NCI-H1694 treated with DMSO at 0.1 percent for 48 hours (cell line): ENCODE measurements around the gene PTPRB.
A peak's percentile ranks its signal among the peaks of the same experiment; 100 is the strongest.

Experiments
- DNase-seq: peaks from one replicate; lab custom pipeline; 2025; lab: John Stamatoyannopoulos, UW

The PTPRB gene

DNA sequence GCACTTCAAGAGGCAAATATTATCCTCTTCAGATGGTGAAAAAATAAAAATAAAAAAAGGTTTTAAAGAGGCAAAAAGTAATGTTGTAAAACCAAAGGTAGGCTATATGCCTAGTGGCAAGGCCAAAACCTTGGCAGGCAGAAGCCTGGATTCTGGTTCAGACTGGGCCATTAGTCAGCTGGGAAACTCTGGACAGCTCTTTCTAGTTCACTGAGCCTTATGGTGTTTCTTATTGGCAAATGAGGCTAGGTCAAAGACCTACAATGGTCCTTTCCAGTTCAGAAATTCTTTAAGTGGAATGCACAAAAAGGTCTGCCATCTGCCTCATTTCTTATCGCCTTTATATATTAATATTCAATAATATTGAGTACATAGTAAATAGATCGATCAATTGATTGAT, 44.6 kb downstream of the PTPRB start:
- no peak for DNase-seq

DNA sequence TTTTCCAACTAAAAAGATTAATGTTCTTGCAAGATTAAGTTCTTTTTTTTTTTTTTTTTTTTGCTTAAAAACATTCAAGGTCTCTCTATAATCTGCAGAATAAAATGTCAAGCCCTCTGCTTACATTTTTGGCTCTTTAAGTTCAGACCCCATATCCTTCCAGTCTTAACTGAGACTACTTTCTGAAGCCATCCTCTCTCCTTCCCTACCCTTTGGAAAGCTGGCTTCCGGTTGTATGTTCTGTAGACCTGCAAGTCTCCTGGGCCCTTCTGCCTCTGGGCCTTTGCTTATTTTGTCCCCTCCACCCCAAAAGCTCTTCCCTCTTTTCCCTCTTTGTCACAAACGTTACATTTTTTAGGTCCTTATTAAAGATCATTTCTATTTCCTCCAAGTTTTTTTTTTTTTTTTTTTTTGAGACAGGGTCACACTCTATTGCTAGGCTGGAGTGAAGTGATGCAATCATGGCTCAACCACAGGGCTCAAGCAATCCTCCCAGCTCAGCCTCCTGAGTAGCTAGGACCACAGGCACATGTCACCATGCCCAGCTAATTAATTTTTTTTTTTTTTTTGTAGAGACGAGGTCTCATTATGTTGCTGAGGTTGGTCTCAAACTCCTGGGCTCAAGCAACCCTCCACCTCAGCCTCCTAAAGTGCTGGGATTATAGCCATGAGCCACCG, 46.5 kb downstream of the PTPRB start:
- DNase-seq, result no peak

DNA sequence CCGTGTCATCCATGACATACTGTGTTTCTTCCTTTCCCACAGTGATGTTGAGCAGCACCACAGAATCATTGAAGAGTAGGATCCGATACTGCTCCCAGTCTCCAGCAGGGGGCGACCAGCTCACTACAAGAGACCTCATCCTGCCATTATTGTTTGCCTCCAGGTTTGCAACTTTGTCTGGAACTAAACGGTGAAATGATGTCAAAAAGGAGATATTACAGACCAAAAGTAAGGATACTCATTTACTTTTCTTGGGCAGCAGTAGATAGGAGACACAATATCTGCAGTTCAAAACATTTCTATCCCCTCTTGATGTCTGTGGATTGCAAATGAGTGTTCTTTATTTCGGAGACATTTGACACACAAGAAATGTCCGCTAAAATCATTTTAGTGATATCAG, 47.2 kb downstream of the PTPRB start:
- peak; percentile 28 for DNase-seq

DNA sequence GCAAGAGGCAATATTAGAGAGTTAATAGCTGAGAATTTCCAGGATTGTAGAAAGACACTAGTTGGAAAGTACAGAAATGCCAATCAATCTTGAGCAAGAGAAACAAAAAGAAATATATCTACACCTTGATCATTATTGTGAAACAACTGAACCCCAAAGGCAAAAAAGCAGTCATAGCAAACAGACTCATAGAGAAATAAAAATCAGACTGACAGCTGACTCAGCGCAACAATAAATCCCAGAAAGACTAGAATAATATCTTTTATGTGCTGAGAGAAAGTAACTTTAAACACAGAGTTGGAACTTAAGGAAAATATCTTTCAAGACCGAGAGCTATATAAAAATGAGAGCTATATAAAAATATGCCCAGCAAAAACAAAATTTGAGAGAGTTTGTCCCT, 52.9 kb downstream of the PTPRB start:
- DNase-seq, result no peak

DNA sequence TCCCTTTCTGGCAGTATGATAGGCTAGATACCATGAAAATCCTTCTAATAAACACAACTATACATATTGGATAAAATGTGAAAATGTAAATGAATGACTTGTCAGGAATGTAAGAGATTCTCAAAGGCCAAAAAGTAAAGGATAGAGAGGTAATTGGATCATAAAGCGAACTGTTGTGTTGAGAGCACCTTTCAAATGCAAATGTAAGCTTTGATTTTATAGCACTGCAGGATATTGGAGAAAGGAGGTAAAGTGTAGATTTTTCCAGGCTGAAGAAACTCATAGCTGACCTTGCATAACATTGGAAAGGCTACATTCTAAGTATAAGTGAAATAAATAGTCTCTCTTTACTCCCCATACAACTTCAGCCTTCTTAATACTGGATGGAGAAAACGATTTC, 54.0 kb downstream of the PTPRB start:
- DNase-seq, result no peak

DNA sequence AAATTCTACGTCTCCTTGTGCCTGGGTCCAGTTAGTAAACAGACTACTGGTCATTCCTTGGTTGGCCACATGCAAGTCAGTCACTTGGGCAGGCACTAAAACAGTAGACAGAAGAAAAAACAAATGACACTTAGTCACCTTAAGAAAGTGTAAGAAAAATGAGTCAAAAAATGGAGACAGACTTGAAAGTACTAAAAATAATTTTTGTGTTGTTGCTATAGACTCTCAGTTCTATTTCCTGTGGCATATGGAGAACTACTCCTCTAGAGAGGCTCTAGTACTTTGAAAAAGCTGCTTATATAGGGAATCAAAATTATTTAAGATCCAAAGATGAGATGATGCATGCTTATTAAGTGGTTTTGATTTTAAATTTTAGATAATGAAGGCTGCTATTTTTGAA, 56.0 kb downstream of the PTPRB start:
- no peak for DNase-seq

DNA sequence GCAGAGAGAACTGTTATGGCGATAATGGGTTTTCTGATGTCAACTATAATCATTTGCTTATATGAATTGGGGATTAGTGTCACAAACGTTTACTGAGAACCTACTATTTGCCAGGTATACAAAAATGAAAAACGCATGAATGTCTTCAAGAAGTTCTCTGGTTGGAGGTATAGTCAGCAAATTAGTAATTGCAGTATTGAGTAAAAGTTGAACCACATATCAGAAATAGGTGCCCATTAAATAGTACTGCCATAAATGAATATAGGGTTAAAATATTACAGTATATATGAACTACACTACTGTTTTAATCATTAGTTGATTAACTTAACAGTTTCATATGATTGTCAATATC, 60.0 kb downstream of the PTPRB start:
- DNase-seq, result no peak

DNA sequence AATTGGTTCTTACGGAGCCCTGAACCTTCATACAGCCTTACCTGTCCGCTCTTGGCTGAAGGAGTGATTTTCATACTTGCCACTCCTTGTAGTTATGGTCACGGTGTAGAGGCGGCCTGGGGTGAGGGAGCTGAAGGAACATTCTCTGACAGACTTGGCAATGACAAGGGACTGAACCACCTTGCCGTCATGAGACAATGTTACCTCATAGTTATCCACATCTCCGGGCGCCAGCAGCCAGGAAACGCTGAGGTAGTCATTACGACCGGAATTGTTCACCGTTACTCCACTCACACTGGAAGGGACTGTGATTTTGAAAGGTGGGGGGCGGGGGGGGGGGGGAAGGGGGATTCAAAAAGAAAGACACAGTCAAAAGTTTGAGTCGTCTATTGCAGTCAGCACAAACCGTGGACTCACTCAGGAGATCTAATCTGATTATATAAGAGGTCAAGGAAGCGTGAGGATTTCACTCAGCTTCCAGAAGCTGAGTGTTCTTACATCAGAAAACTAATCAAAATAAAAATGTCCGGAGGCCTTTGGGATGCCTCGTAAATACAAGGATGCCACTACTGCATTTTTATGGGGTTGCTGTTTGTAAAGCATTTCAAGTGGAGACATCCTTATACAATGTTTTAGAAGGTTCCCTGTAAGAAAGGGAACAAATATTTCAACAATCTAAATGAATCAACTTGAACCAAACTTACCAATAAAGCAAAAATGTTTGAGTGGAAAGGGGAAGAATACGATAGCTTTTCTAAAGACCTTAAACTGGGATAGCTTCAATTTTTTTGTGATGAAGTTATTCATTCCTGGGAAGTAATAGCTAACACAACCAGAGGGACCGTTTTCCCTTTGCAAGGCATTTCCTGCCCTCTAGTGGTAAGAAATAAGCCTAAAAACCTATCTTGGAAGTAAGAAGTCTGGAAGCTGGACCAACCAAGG, 60.6 kb downstream of the PTPRB start:
- peak; percentile 41 for DNase-seq

DNA sequence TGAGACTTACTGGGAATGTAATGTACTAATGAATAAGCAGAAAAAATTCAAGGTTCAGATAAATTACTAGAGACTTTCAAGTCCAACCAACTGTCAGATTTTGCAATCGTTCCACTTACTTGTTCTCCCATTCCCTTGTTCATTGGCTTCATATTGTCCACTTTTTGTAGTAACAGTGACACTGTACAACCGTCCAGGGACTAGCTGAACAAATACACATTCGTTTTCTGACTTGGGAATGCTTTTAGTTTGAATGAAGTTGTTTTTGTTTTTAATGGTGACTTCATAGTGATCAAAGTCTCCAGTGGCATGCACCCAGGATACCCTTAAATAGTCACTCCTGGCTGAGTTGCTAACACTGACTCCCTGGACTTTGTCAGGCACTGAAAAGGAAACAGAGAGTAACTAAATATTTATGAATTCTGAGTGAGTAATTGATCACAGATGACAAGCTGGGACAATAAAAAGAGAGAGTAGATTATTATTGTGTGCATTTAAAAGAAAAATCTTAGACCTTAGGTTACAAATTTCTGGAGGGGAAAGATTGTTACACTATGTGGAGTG, 65.4 kb downstream of the PTPRB start:
- DNase-seq, result no peak

DNA sequence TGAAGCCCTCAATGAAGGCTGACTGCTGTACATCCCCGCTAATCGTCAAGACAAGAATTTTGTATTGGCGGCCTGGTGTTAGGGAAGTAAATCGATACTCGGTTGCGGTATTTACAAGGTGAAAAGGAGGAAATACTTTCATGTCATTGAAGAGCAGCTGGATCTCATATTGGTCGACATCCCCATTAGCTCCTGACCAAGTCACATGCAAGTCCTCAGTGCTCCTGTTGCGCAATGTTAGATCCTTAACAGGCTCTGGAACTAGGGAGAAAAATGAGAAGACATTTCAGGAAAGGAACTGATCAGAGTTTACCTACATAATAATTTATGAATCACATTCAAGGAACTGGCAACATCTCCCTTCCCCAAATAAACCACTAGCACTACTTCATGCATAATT, 66.2 kb downstream of the PTPRB start:
- no peak for DNase-seq

DNA sequence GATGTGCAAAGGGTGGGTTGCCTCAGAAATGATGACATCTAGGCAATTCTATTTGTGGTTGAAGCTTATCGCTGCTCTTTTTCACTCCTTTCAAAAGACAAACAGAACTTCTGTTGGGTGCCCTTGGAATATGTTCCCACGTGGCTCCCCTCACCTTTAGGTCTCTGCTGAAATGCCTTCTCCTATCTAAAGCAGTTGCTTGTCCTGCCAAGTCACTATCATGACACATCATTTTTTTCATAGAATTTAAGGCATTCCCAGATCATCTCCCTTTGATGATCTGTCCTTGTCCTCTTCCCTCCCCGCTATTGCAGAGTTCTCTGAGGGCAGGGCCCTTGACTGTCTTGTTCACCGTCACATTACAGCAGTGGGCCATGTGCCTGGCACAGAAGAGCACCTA, 75.7 kb downstream of the PTPRB start:
- no peak for DNase-seq

DNA sequence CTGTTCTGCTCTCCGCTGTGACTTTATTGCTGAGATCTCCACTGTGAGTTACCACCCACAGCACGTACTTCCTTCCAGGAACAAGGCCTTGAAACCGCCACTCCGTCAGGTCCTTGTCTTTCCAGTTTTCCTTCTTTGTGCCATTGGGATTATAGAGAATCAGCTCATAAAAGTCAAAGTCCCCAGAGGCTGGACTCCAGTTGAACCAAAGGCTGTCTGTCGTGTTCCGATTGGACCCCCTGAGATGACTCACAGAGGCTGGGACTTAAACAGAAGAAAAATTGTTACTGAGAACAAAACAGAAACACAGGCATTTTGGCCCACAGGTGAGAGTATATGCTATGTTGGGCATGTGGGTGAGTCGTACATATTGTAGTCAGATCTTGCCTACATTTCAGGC, 76.6 kb downstream of the PTPRB start:
- DNase-seq, result no peak

DNA sequence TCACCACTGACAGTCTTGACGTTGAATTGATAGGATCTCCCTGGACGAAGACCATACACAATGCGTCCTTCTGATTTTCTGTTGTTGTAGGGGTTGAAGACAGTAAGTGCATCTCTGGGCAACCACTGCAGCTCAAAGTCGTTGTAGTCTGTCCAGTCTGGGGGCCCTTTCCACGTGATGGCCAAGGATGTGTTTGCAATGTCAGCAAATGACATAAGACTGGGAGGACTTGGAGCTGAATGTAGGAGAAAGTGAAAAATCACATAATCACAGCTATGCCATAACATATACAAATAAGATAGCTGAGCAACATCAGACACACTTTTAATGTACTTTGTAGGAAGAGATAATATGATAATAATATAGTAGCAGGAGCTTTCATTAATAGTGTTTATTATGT, 77.8 kb downstream of the PTPRB start:
- DNase-seq, result no peak

DNA sequence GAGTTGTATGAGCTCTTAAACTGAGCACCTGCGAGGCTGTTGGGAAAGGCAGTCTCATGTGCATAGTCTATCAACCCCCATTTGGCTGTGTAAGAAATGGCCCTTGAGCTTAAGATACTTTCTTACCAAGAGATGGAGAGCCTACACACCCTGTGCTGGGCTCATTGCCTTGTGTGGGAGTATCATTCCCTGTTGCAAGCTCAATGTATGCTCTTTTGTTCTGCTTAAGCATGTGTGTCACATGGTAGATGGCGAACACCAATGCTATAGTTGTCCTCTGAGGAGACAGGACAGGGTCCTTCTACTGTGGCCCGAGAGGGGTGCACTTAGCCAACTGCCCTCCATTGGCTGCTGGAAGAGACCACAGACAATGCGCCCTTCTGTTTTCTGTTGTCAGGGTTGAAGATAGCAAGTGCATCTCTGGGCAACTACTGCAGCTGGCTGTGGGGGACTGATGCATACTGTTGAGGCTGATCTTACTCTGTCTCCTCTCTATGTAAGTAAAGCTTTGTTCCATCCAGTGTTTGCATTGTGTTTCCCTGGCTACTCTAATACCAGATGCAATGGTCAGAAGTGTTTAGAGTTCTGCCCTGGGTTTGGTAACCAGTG, 79.5 kb downstream of the PTPRB start:
- no peak for DNase-seq

DNA sequence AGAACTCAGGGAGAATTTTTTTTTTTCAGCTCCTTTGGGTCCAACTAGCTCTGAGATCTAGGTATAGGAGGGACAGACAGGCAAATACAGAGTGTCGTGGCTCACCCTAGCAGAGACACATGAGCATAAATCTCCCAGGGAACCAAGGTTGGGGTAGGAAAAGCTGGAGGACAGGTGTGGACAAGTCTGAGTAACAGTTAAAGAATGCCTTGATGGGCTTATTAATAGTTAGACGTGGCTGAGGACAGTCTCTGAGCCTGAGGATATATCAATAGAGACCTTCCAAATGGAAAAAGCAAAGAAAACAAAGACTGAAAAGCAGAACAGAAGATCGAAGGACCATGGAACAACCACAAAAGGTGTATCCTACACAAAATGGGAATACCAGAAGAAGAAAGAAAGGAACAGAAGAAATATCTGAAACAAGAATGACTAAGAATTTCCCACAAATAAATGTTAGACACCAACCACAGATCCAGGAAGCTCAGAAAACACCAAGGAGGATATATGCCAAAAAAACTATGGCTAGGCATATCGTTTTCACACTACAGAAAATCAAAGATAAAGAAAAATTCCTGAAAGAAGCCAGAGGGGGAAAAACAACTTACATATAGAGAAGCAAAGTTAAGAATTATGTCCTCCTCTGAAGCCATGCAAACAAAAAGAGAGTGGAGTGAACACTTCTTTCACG, 80.9 kb downstream of the PTPRB start:
- no peak for DNase-seq

DNA sequence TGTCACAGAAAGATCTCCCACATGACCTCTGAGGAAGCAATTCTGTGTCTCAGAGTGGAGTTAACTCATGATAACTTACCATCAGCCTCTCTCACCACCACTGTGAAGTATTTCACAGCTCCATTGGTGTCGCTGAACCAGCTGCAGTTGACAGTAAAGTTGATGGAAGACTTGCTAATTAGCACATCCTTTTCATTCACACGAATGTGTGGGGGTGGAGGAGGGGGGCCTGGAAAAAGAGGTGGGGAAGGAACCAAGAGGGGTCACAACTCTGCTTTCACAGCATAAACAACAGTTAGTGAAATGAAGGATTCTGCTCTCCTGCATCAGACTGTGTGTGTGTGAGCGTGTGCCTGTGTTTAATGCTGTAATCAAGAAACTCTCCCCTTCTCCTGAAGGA, 82.1 kb downstream of the PTPRB start:
- DNase-seq, result no peak

DNA sequence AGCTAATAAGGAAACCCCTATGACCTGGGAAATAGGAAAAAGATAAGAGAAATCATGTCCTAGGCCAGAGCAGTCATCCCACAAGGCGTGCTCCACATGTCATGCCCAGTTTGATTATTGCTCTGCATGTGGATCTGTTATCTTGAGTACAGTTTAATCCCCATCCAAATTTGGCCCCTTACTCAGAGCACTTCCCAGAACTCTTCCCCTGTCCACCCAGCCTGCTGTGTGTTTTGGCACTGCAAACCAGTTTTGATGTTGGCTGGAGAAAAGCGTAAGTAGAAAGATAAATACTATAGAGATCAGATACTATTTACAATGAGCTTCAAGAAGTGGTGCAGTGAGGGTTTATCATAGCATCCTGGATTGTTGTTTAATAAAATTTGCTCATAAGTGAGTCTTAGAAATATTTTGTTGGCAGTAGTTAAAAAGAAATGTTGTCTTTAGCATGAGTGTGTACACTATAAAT, 83.8 kb downstream of the PTPRB start:
- no peak for DNase-seq

DNA sequence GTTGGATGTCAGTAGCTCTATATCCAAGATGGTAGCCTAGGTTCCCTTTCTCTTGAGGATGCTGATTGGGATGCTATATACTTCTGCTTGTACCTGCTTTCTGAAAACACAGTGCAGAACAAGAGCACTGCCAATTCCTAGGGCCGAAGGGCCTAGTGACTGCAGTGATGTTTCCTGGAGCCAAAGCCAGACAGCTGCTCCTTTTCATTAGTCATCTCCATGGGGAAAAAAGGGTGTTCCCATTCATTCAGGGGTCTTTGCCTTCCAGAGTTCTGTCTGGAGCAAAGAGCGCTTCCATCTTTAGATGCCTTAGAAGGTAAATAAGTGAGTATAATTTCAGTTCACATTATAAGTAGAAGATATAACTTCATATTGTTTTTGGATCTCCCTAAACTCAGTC, 85.5 kb downstream of the PTPRB start:
- DNase-seq, result no peak

DNA sequence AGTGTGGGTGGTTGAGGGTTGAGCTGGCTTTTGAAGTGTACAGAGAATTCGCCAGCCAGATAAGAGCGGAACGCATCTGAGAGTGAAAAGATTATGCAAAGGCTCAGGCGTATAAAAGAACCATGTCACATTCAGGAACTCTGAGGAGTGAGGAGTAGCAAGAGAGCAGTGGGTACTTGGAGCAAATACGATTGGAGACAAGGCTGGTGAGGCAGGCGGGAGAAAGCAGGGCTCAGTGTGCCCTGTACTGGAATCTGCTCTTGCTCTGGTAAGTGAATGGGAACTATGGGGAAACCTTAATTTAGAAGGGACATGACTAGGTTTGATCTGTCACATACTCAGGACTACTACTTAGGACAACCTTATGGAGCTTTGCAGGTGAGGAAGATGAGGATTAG, 87.0 kb downstream of the PTPRB start:
- no peak for DNase-seq

DNA sequence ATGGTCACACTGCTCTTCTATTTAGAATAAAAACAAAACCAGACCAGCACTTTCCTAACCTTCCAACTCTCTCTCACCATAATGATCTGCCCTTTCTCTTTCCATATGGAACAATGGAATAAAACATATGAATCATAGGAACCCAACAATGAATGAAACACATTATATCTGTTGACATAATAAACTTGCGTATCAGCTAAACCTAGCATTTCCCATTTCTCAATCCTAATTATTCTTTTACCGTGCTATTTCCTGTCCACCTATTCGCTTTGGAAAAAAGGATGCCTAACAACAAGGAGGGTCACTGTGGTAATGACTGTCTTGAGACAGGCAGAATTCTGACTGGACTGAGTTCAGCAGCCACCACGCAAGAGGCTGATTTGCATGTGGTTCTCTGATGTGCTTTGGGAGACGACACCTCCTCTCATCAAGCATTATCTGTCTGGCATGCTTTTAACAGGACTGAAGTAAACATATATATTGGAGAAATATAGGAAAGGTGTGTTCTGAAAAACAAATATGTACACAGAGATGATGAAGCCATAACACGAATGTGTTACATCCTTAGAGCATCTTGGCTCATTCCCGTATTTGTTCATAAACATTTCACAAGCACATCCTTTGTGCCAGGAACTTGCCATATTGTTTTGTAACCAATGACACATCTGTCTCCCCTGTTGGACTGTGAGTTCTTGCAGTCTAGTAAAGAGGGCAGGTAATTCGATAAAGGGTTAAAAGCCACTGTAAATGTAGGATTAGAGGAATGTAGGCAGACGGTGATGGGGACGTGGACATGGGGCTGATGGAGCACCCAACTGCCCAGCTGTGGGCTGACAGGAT, 87.7 kb downstream of the PTPRB start:
- DNase-seq, result no peak

DNA sequence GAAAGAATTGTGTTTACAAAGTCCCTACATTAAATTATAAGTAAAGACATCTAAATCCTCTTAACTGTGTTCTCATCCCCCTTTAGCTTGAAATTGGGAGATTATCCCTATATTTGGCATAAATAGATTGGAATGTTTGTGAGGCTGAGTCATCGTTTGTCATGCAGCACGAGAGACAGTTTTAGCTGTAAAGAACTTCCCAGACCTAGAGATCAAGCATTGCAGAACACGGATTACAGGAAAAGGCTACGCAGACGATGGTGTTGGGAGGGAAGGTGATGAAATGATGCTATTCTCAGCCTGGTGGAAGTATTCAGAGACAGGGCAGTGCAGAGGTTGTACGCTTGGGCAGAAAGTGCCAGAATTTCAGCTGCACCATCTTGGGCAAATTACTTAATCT, 93.8 kb downstream of the PTPRB start:
- no peak for DNase-seq
